GM19193 (cell line): ENCODE measurements around the gene BICD1.

ENCODE experiments used
- POLR2A ChIP-seq: IDR thresholded peaks from 4 replicates; pipeline ENCODE4 v1.6.1; 2011; ENCODE audit not compliant: insufficient read depth, insufficient read length; ENCODE audit errors: extremely low read depth

The BICD1 gene

GRCh38 chr12:32229971-32230612, 123.4 kb downstream of the BICD1 start:
- TF ChIP-seq POLR2A: no peak

- TF ChIP-seq POLR2A: no peak
These were observed 124.0 kb downstream of the BICD1 start for GRCh38 chr12:32230613-32230993.

GRCh38 chr12:32233568-32233967, 126.9 kb downstream of the BICD1 start:
- TF ChIP-seq POLR2A: no peak

GRCh38 chr12:32235251-32235650, 128.6 kb downstream of the BICD1 start:
- no peak for TF ChIP-seq POLR2A

GRCh38 chr12:32240162-32240561, 133.5 kb downstream of the BICD1 start:
- no peak for TF ChIP-seq POLR2A

- TF ChIP-seq POLR2A: no peak
These were observed 134.2 kb downstream of the BICD1 start for GRCh38 chr12:32240831-32241230.

- no peak for TF ChIP-seq POLR2A
These were observed 136.0 kb downstream of the BICD1 start for GRCh38 chr12:32242641-32243040.

GRCh38 chr12:32248441-32249140, 141.9 kb downstream of the BICD1 start:
- TF ChIP-seq POLR2A: no peak

GRCh38 chr12:32249777-32250176, 143.1 kb downstream of the BICD1 start:
- no peak for TF ChIP-seq POLR2A

GRCh38 chr12:32252199-32253073, 145.8 kb downstream of the BICD1 start:
- peak; percentile 37 for TF ChIP-seq POLR2A

- TF ChIP-seq POLR2A: no peak
These were observed 146.6 kb downstream of the BICD1 start for GRCh38 chr12:32253154-32253790.

- TF ChIP-seq POLR2A: no peak
These were observed 147.8 kb downstream of the BICD1 start for GRCh38 chr12:32254260-32254956.

GRCh38 chr12:32255588-32255987, 148.9 kb downstream of the BICD1 start:
- TF ChIP-seq POLR2A: no peak

- TF ChIP-seq POLR2A: no peak
These were observed 151.2 kb downstream of the BICD1 start for GRCh38 chr12:32257695-32258496.
